IPS DF 4.7 (cell line): Measurements from ENCODE around the gene MBNL3.
"Not testable (repeated sequence)": the region's sequence is repeated elsewhere in the genome, so short reads cannot be mapped to it uniquely, and the experiment has no call there.

Experiments used
- DNase-seq: peaks from one replicate; pipeline ENCODE4 v3.0.0-alpha.2; 2013; ENCODE audit warnings: low spot score; ENCODE audit errors: extremely low read depth

MBNL3 gene

GRCh38 chrX:132378281-132378680 lies 110.6 kb downstream of the MBNL3 start:
- DNase-seq: no peak

DNA sequence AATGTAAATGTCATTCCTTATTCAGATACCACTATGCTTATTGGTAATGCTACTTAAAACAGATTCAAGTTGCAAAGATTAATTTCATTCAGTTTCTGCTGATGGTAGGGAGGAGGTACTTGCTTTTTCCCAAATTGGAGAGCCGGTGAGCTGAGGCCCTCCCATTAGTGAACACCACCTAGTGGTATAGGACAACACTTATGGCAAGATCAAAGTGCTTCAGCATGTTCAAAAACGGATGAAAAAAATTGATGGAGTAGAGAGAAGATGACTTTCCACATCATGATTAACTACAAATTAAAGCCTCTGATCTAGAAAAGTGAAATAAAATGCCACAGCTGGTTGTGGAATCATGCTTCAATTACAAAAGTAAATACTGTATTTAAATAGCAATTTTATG lies 112.9 kb downstream of the MBNL3 start:
- DNase-seq: no peak

DNA sequence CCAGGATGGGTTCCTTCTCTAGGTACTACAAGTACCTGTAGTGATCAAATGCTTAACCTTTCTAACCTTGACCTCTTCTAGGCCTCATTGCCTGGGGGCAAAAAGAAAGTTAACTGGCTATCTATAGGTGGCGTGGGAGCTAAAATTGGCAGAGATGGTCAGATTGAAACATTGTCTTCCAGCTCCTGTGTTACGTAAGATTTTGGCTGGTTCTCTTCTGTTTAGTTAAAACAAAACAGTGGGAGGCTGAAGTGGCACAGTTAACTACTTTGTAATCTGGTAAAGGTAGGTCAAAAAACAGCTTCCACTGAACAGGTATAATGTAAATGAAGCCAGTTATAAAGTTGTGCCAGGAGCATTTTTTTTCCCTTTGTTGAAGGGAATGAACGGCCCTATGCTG lies 115.2 kb downstream of the MBNL3 start:
- DNase-seq: no peak

GRCh38 chrX:132369617-132370326 lies 119.1 kb downstream of the MBNL3 start:
- no peak for DNase-seq

DNA sequence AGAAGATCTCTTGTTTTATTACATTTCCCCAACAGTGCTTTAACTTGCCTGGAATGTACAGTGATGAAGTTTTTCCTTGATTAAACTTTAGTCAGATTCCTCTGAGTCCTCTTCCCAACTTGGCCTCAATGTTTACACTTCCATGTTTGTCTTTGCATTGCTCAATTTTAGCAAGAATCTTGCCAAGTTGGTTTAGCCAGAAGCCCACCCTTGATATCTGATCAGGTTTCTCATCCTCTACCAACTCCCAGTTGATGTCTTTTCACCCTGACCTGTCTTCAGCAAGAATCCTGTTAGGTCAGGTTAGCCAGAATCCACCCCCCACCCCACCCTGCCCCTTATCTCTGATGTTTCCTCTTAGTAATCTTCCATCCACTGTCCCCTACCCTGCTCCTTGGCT lies 120.9 kb downstream of the MBNL3 start:
- DNase-seq: no peak

DNA sequence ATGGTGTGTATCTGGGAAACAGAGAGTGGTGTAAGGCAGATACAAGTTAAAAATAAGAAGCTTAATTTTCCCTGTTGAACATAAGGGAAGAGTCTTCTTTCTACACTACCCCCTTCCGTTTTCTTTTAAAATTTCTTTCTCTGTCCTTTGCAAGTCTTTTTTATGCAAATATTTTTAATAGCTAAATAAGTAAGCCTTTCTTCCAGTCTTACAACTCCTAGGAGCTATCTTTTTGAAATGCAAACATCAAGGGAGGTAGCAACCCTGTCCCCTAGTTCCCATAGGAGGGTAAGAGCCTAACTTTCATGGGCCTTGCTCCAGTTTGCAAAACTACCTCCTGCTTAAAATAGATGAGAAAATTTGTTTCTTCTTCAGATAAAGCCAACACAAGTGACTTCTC lies 121.5 kb downstream of the MBNL3 start:
- DNase-seq: peak; percentile 1

- DNase-seq: no peak
Measured at GRCh38 chrX:132365490-132365889, 123.3 kb downstream of the MBNL3 start.

DNA sequence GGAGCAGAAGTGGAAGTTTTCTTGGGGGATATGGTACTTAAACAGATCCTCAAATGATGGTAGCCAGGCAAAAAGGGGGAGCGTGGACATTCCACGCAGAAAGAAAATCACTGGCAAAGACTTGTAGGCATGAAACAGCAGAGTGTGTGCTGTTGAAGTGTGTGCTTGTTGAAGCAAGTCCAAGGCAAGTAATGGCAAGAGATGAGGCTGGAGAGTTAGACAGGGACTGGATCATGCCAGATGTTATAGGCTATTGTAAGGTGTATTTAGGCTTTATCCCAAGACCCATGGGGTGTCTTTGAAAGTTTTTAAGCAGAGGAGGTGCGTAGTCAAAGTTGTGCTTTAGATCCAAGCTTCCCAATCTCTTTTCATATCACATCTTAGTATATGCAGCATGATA lies 124.5 kb downstream of the MBNL3 start:
- no peak for DNase-seq

- no peak for DNase-seq
Measured at GRCh38 chrX:132353430-132353829, 135.4 kb downstream of the MBNL3 start.

DNA sequence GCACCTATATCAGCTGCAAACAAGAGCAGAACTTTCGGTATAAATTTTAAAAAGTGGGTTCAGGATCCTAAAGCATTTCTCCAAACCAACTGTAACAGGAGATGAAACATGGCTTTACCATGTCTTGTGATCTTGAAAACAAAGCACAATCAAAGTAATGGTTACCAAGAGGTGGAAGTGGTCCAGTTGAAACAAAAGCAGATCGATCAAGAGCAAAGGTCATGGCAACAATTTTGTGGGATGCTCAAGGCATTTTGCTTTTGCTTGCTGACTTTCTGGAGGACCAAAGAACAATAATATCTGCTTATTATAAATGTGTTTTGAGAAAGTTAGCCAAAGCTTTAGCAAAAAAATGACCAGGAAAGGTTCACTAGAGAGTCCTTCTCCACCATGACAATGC lies 152.7 kb downstream of the MBNL3 start:
- no peak for DNase-seq

- DNase-seq: no peak
Measured at GRCh38 chrX:132333351-132333750, 155.5 kb downstream of the MBNL3 start.

DNA sequence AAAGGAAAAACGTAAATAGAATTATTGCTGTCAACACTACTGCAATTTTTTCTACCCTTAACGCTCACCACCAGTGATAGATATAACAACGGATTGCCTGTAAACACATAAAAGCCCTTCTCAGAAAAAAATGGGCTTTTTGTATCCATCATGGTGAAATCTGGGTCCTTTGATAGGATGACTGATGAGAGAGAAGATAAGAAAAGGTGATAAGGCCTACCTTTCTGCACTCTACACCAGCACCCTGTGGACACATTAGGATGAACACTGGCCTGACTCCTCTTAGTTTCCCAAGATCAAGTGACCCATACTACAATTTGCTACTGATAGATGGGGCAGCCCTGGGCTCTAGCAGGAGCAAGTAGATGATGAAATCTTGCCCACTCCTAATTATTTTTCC lies 157.3 kb downstream of the MBNL3 start:
- no peak for DNase-seq

GRCh38 chrX:132331000-132331399 lies 157.8 kb downstream of the MBNL3 start:
- no peak for DNase-seq

GRCh38 chrX:132330156-132330729 lies 158.6 kb downstream of the MBNL3 start:
- no peak for DNase-seq

DNA sequence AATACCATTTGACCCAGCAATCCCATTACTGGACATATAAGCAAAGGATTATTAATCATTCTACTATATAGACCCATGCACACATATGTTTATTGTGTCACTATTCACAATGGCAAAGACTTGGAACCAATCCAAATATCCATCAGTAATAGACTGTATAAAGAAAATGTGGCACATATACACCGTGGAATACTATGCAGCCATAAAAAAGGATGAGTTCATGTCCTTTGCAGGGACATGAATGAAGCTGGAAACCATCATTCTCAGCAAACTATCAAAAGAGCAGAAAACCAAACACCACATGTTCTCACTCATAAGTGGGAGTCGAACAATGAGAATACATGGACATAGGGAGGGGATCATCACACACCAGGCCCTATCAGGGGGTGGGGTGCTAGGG lies 161.9 kb downstream of the MBNL3 start:
- DNase-seq: not testable (repeated sequence)
